BLaER1 treated with 17β-estradiol and CSF1 and Interleukin-3, amounts not matched to agents 10 nM and 100 nM (cell line): ENCODE data around the gene AGAP1.

Experiments
- H3K27ac ChIP-seq, 11 experiments: shearing (Covaris generic); formaldehyde crosslinking; 2 replicates each; pipeline ENCODE4 v1.8.1; 2022
- H3K27me3 ChIP-seq, 11 experiments: shearing (Covaris generic); formaldehyde crosslinking; 2 replicates each; pipeline ENCODE4 v1.8.1; 2022
- H3K36me3 ChIP-seq, 11 experiments: shearing (Covaris generic); formaldehyde crosslinking; 2 replicates each; pipeline ENCODE4 v1.8.1; 2022
- H3K4me1 ChIP-seq, 10 experiments: shearing (Covaris generic); formaldehyde crosslinking; 2 replicates each; pipeline ENCODE4 v1.8.1; 2022
- H3K4me2 ChIP-seq, 11 experiments: shearing (Covaris generic); formaldehyde crosslinking; 2 replicates each; pipeline ENCODE4 v1.8.1; 2022
- H3K4me3 ChIP-seq, 10 experiments: shearing (Covaris generic); formaldehyde crosslinking; 2 replicates each; pipeline ENCODE4 v1.8.1; 2022
- H3K9ac ChIP-seq, 11 experiments: shearing (Covaris generic); formaldehyde crosslinking; 2 replicates each; pipeline ENCODE4 v1.8.1; 2022
- H3K9me3 ChIP-seq, 11 experiments: shearing (Covaris generic); formaldehyde crosslinking; replicated peaks in 1 of 11; 2 replicates each; pipeline ENCODE4 v1.8.1; 2022
- H4K20me1 ChIP-seq, 11 experiments: shearing (Covaris generic); formaldehyde crosslinking; 2 replicates each; pipeline ENCODE4 v1.8.1; 2022
- Cebpa-rat ChIP-seq, 11 experiments: shearing (Covaris generic); IDR thresholded peaks; 2 replicates each; pipeline ENCODE4 v1.8.1; 2022

Gene AGAP1

DNA sequence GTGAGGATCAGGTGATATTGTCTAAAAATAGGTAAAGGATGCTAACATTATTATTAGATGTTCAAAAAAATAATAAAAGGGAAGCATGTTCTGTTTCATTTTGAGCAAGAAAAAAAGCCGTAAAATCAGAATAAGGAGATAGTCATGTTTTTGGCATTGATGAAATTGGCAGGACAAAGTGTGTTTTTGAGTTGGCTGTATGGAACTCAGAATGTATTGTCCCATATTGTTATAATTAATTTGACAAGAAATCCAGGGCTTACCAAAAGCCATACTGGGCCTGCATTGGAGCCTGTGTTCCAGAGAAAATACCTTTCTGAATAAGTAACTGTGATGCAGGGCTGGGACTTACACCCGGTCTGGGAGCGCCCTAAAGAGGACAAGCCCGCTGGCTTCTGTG, 232.0 kb downstream of the AGAP1 start:
- peaks cover 0 to 9% (median 0%) of the 10 kb centered on the region in 11 experiments; a peak in 4 of 22 replicates for H4K20me1 ChIP-seq
- no peaks in the 10 kb centered on the region for H3K27me3 ChIP-seq
- H3K4me1 ChIP-seq, result peaks cover 0 to 12% (median under 1%) of the 10 kb centered on the region in 10 experiments; a peak in 7 of 20 replicates
- H3K4me2 ChIP-seq, result no peak overlapping the region
- H3K27ac ChIP-seq, result no peak overlapping the region
- H3K9ac ChIP-seq, result no peak overlapping the region
- H3K4me3 ChIP-seq, result no peak overlapping the region
- no peak for TF ChIP-seq Cebpa-rat (IDR thresholded peaks at IDR 0.05)
- no peaks in the 10 kb centered on the region for H3K9me3 ChIP-seq
- peaks cover 7 to 79% (median 47%) of the 10 kb centered on the region in 11 experiments; a peak in 17 of 22 replicates for H3K36me3 ChIP-seq

- Histone ChIP-seq H3K4me1 (peaks cover 0 to 19% (median 7%) of the 10 kb centered on the region in 10 experiments; a peak in 17 of 20 replicates), H4K20me1 (peaks cover 0 to 9% (median 0%) of the 10 kb centered on the region in 11 experiments; a peak in 4 of 22 replicates), H3K36me3 (peaks cover 7 to 82% (median 40%) of the 10 kb centered on the region in 11 experiments; a peak in 17 of 22 replicates), H3K27ac (no peak overlapping the region), H3K27me3 (no peaks in the 10 kb centered on the region), H3K9ac (no peak overlapping the region), H3K4me3 (no peak overlapping the region), H3K4me2 (no peak overlapping the region), H3K9me3 (no peaks in the 10 kb centered on the region)
- TF ChIP-seq Cebpa-rat (IDR thresholded peaks at IDR 0.05), result no peak
These were observed 232.7 kb downstream of the AGAP1 start for GRCh38 chr2:235726554-235726953.

DNA sequence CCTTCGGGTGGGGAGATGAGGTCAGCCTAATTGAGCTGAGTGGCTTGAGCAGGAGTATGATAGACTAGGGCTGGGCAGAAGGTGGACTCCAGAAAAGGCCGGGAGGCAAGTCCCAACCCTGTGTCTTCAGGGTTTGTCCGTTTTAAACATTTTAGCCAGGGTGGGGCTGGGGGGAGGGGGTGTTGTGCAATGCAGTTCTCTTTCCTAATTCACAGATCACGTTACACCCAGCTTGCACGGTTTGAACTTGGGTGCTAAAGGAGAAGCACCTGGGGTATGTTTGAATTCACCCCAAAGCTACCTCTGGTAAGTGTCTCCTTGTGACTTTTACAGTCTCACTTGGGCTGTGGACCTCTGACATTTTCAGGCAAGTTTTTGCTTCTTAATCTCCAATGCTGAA, 233.3 kb downstream of the AGAP1 start:
- Histone ChIP-seq H3K4me3 (no peak overlapping the region), H3K9ac (no peak overlapping the region), H3K9me3 (no peaks in the 10 kb centered on the region), H3K27me3 (no peaks in the 10 kb centered on the region), H3K4me2 (no peak overlapping the region), H4K20me1 (peaks cover 0 to 9% (median 0%) of the 10 kb centered on the region in 11 experiments; a peak in 4 of 22 replicates), H3K4me1 (peaks cover 6 to 26% (median 13%) of the 10 kb centered on the region in 10 experiments), H3K36me3 (peaks cover 7 to 77% (median 35%) of the 10 kb centered on the region in 11 experiments; a peak in 16 of 22 replicates), H3K27ac (no peak overlapping the region)
- no peak for TF ChIP-seq Cebpa-rat (IDR thresholded peaks at IDR 0.05)

GRCh38 chr2:235727891-235728799, 234.3 kb downstream of the AGAP1 start:
- H3K4me3 ChIP-seq, result no peak overlapping the region
- H3K9ac ChIP-seq, result no peak overlapping the region
- H3K27ac ChIP-seq, result no peak overlapping the region
- no peaks in the 10 kb centered on the region for H3K27me3 ChIP-seq
- H4K20me1 ChIP-seq, result peaks cover 0 to 9% (median 0%) of the 10 kb centered on the region in 11 experiments; a peak in 3 of 22 replicates
- no peak overlapping the region for H3K4me2 ChIP-seq
- H3K36me3 ChIP-seq, result peaks cover 0 to 67% (median 25%) of the 10 kb centered on the region in 11 experiments; a peak in 13 of 22 replicates
- no peak for TF ChIP-seq Cebpa-rat (IDR thresholded peaks at IDR 0.05)
- no peaks in the 10 kb centered on the region for H3K9me3 ChIP-seq
- peaks cover 16 to 35% (median 23%) of the 10 kb centered on the region in 10 experiments for H3K4me1 ChIP-seq

DNA sequence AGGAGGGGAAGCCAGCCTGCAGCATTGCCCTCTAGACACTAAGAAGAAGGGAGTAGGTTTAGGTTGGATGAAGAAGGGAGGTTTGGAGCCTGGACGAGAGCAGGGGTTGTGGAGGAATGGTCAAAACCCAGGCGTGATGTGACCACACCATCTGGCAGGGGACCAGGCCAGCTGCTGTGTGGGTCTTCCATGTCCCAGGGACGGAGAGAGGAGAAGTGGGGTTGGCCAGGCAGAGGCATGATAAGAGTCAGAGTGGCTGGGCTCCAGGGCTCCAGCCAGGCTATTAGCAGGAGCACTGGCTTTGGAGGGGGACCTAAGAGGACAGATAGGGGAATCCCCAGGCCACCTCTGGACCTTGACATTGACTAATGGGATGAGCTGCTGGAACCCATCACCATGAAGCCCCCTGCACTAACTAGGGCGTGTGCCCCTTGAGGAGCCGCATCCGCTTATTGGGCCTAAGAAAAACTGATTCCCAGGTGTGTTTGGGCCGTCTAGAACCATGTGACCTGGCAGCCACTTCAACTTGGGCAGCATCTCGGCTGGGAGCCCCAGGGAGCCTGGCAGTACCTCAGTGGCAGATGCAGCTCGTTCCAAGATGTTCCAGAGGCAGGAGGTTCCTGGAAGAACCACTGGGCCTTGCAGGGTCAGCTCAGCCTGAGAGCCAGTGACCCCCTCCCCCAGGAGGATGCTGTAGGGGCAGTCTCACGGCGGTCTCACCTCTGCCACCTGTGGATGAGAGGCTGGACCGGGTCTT, 235.1 kb downstream of the AGAP1 start:
- TF ChIP-seq Cebpa-rat (IDR thresholded peaks at IDR 0.05), result no peak
- Histone ChIP-seq H3K4me1 (peaks cover 17 to 40% (median 27%) of the 10 kb centered on the region in 10 experiments), H3K4me2 (no peak overlapping the region), H3K27me3 (no peaks in the 10 kb centered on the region), H3K9me3 (no peaks in the 10 kb centered on the region), H3K27ac (no peak overlapping the region), H3K36me3 (peaks cover 0 to 60% (median 17%) of the 10 kb centered on the region in 11 experiments; a peak in 10 of 22 replicates), H3K4me3 (no peak overlapping the region), H4K20me1 (peaks cover 0 to 6% (median 0%) of the 10 kb centered on the region in 11 experiments; a peak in 2 of 22 replicates), H3K9ac (no peak overlapping the region)

DNA sequence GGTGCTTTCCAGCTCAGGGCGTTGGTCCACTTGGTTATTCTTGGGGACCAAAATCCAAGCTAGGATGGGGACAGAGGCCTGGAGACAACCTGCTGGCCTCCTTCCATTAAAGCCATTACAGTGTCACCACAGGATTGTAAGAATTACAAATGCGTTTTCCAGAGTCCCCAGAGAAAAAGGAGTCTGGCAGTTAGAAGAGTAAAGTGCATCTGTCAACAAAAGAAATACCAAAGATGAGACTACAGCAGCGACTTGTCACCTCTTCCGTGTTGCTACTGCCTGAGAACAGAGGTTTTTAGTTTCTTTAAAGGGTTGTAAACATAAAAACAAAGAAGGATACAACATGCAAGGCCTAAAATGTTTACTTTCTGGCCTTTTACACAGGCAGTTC, 235.7 kb downstream of the AGAP1 start:
- H4K20me1 ChIP-seq, result peaks cover 0 to 3% (median 0%) of the 10 kb centered on the region in 11 experiments; a peak in 1 of 22 replicates
- H3K9me3 ChIP-seq, result no peaks in the 10 kb centered on the region
- H3K4me2 ChIP-seq, result no peak overlapping the region
- H3K27me3 ChIP-seq, result no peaks in the 10 kb centered on the region
- no peak overlapping the region for H3K9ac ChIP-seq
- H3K4me1 ChIP-seq, result peaks cover 17 to 40% (median 27%) of the 10 kb centered on the region in 10 experiments
- peaks cover 0 to 60% (median 12%) of the 10 kb centered on the region in 11 experiments; a peak in 11 of 22 replicates for H3K36me3 ChIP-seq
- H3K27ac ChIP-seq, result no peak overlapping the region
- H3K4me3 ChIP-seq, result no peak overlapping the region
- TF ChIP-seq Cebpa-rat (IDR thresholded peaks at IDR 0.05), result no peak

GRCh38 chr2:235730115-235730514, 236.3 kb downstream of the AGAP1 start:
- no peak for TF ChIP-seq Cebpa-rat (IDR thresholded peaks at IDR 0.05)
- Histone ChIP-seq H3K4me3 (no peak overlapping the region), H3K9me3 (no peaks in the 10 kb centered on the region), H3K4me2 (no peak overlapping the region), H3K4me1 (peaks cover 17 to 40% (median 27%) of the 10 kb centered on the region in 10 experiments), H3K36me3 (peaks cover 0 to 59% (median 11%) of the 10 kb centered on the region in 11 experiments; a peak in 10 of 22 replicates), H4K20me1 (peaks cover 0 to 3% (median 0%) of the 10 kb centered on the region in 11 experiments; a peak in 1 of 22 replicates), H3K9ac (no peak overlapping the region), H3K27ac (no peak overlapping the region), H3K27me3 (no peaks in the 10 kb centered on the region)

DNA sequence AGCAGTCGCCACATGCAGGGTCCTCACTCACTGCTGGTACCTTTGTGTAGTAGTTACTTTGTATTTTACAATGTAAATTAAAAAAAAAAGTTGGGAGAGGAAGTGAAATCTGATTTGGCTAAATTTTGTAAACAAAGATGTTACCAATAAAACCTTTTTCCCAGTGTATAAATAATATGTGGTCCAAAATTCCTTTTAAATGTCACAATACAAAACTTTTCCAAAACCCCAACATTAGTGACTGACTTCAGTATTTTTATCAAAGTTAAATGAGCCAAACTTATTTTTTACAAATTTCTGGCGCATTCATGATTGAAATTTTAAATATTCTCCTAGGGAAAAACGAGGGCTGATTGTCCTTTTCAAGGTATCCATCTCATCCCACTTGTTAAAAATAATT, 239.9 kb downstream of the AGAP1 start:
- H3K36me3 ChIP-seq, result peaks cover 0 to 59% (median 14%) of the 10 kb centered on the region in 11 experiments; a peak in 11 of 22 replicates
- H3K4me1 ChIP-seq, result peaks cover 17 to 32% (median 27%) of the 10 kb centered on the region in 10 experiments
- no peak overlapping the region for H3K4me2 ChIP-seq
- H3K27ac ChIP-seq, result 0 out of 22 replicates have a peak overlapping the region, but pooled peaks of 1 of the 11 experiments have one; percentile 72
- H3K4me3 ChIP-seq, result no peak overlapping the region
- H3K9me3 ChIP-seq, result no peaks in the 10 kb centered on the region
- no peak overlapping the region for H3K9ac ChIP-seq
- no peaks in the 10 kb centered on the region for H3K27me3 ChIP-seq
- no peak for TF ChIP-seq Cebpa-rat (IDR thresholded peaks at IDR 0.05)
- H4K20me1 ChIP-seq, result peaks cover 0 to 14% (median 0%) of the 10 kb centered on the region in 11 experiments; a peak in 5 of 22 replicates
